ENCODE data around the gene TAF4. TPM values are rescaled to one million over a fixed set of nuclear protein-coding genes. Genes with fewer than 3 reads are reported as not detected.

The TAF4 gene
- total RNA-seq, 2 donors from 2014 or later, result 17.8 to 19.5 TPM

DNA sequence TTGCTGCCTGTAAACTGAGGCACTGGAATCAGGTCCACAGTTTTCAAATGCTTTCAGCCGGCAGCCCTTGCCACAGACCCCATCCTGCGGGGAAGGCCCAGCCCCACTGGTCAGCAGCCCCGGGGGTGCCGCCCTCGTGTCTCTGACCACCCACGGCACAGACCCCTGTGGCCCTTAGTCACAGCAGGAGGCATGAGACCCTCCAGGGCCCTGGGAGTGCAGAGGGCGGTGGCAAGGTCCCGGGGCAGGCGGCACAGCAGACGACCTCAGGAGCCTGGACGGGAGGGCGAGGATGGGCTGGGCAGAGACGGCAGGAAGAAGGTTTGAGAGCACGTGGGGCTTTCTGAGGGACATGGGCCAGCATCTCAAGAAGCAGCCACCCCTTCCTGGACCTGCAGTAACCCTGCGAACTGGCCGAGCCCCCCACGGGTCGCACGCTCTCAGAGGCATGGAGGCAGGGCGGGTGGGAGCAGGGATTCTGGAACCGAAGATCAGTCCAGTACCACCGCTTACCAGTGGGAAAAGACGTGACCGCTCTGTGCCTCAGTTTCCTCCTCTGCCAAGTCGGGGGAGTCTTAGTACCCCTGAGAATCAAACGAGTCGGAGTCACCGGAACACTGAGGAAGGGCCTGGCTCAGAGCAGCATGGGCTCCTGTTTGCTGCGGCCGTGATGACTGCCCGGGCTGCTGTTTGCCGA, 140.7 kb downstream of the TAF4 start:
- no peak overlapping the region for H3K4me3 Mint-ChIP-seq
- H3K27ac Mint-ChIP-seq, result no peak overlapping the region
- H3K9me3 ChIP-seq (ENCODE audit: control insufficient read depth, low read length, poor library complexity, severe bottlenecking), result no peaks in the 10 kb centered on the region
- peak in 1 of 3 donors; percentile 7 for DNase-seq
- H3K36me3 Mint-ChIP-seq (ENCODE audit: low read depth), result no peaks in the 10 kb centered on the region
- H3K4me1 Mint-ChIP-seq, result no peaks in the 10 kb centered on the region
- ATAC-seq, result no peak
- no peaks in the 10 kb centered on the region for H3K27me3 Mint-ChIP-seq

Other genes starting within 250 kb of the TAF4 start
- 10 to 100 TPM; 32.3 to 34.1 TPM for gene LSM14B, start 56.6 kb upstream of the TAF4 start, total RNA-seq
- gene PSMA7, start 77.5 kb upstream of the TAF4 start, total RNA-seq, result 100 to 1,000 TPM; 144 to 158 TPM
- 10 to 100 TPM; 13.1 to 16.0 TPM for gene SS18L1, start 77.9 kb upstream of the TAF4 start, total RNA-seq
- gene MTG2, start 117.1 kb upstream of the TAF4 start, total RNA-seq, result 10 to 100 TPM; 13.8 to 14.3 TPM
- gene HRH3, start 154.4 kb upstream of the TAF4 start, total RNA-seq, result not detected
- 10 to 100 TPM; 59.9 to 67.9 TPM for gene OSBPL2, start 172.6 kb upstream of the TAF4 start, total RNA-seq
- gene ADRM1, start 237.1 kb upstream of the TAF4 start, total RNA-seq, result 10 to 100 TPM; 47.3 to 54.2 TPM

Measured in T-helper 17 cell (primary cell).